ENCODE measurements around the gene HNF4A. TPM values are rescaled to one million over a fixed set of nuclear protein-coding genes. Genes with fewer than 3 reads are reported as not detected.

Gene HNF4A
- total and polyA plus RNA-seq, 2 experiments from 2014 or later, result 0.09 TPM; not detected in 1

DNA sequence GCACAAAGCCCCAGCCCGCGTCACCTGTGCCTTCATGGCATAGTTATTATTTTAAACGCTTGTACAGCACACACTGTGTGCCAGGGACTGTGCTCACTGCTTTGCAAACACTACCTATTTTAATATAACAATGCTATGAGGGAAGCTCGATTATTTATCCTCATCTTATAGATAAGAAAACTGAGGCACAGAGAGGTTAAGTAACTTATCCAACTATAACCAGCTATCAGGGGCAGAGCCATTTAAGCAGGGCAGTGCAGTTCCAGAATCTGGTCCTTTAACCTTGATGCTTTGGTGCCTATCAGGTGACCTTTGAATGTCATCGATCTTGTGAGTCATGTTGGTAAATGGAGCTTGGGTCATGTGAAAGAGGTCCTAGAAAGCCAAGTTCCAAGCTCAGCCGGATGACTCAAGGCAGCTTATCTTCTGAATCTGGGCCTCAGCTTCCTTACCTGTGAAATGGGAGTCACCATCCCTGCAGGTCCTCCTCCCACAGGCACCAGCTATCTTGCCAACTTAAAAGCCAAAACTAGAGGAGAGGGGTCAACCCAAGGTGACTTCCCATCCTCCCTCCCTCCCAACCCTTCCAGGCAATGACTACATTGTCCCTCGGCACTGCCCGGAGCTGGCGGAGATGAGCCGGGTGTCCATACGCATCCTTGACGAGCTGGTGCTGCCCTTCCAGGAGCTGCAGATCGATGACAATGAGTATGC is 63.8 kb downstream of the HNF4A start:
- Histone ChIP-seq H3K4me1 (ENCODE audit: low read depth) (no peaks in the 10 kb centered on the region), H3K9me3 (ENCODE audit: low read depth) (no peaks in the 10 kb centered on the region), H3K27me3 (peaks cover 2% of the 10 kb centered on the region), H3K36me3 (no peaks in the 10 kb centered on the region), H3K27ac (no peak overlapping the region), H3K4me3 (no peak overlapping the region)
- TF ChIP-seq, protein P1, sequence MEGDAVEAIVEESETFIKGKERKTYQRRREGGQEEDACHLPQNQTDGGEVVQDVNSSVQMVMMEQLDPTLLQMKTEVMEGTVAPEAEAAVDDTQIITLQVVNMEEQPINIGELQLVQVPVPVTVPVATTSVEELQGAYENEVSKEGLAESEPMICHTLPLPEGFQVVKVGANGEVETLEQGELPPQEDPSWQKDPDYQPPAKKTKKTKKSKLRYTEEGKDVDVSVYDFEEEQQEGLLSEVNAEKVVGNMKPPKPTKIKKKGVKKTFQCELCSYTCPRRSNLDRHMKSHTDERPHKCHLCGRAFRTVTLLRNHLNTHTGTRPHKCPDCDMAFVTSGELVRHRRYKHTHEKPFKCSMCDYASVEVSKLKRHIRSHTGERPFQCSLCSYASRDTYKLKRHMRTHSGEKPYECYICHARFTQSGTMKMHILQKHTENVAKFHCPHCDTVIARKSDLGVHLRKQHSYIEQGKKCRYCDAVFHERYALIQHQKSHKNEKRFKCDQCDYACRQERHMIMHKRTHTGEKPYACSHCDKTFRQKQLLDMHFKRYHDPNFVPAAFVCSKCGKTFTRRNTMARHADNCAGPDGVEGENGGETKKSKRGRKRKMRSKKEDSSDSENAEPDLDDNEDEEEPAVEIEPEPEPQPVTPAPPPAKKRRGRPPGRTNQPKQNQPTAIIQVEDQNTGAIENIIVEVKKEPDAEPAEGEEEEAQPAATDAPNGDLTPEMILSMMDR (IDR thresholded peaks at IDR 0.05; ENCODE audit: low read depth, low read length), result no peak
- no peak for DNase-seq (ENCODE audit: low read depth in 1 of 2, low spot score in 1 of 2)

DNA sequence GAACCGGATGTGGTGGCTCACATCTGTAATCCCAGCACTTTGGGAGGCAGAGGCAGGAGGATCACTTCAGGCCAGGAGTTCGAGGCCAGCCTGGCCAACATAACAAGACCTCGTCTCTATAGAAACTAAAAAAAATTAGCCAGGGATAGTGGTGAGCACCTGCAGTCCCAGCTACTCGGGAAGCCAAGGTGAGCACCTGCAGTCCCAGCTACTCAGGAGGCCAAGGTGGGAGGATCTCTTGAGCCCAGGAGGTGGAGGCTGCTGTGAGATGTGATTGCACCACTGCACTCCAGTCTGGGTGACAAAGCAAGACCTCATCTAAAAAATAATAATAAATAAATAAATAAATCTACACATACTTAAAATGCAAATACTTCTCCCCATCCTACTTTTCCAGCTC is 65.0 kb downstream of the HNF4A start:
- Histone ChIP-seq H3K27ac (no peak overlapping the region), H3K4me3 (no peak overlapping the region), H3K27me3 (peaks cover 2% of the 10 kb centered on the region), H3K36me3 (no peaks in the 10 kb centered on the region), H3K9me3 (ENCODE audit: low read depth) (no peaks in the 10 kb centered on the region), H3K4me1 (ENCODE audit: low read depth) (no peaks in the 10 kb centered on the region)
- DNase-seq (ENCODE audit: low read depth in 1 of 2, low spot score in 1 of 2), result no peak
- TF ChIP-seq, protein P1 (IDR thresholded peaks at IDR 0.05; ENCODE audit: low read depth, low read length), result no peak

DNA sequence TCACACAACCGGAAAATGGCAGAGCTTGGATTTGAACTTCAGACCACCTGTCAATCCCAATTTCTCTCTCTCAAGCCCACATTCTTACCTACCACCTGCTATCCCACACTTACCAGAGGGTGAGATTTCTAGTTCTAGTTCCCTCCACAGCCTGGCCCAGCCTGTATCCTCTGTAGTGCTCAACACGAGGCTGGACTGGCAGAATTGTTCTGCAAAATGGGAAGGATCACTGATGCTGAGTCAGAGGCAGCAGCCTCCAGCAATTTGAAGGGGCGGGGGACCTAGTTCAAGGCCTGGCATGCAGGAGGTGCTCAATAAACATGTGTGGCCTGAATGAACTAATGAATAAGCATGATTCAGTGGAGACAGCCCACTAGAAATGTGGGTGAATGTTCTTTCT is 66.6 kb downstream of the HNF4A start:
- TF ChIP-seq, protein P1 (IDR thresholded peaks at IDR 0.05; ENCODE audit: low read depth, low read length), result no peak
- no peak overlapping the region for H3K27ac ChIP-seq
- H3K4me1 ChIP-seq (ENCODE audit: low read depth), result no peaks in the 10 kb centered on the region
- no peaks in the 10 kb centered on the region for H3K36me3 ChIP-seq
- no peak overlapping the region for H3K4me3 ChIP-seq
- peaks cover 6% of the 10 kb centered on the region for H3K27me3 ChIP-seq
- no peaks in the 10 kb centered on the region for H3K9me3 ChIP-seq (ENCODE audit: low read depth)
- no peak for DNase-seq (ENCODE audit: low read depth in 1 of 2, low spot score in 1 of 2)

DNA sequence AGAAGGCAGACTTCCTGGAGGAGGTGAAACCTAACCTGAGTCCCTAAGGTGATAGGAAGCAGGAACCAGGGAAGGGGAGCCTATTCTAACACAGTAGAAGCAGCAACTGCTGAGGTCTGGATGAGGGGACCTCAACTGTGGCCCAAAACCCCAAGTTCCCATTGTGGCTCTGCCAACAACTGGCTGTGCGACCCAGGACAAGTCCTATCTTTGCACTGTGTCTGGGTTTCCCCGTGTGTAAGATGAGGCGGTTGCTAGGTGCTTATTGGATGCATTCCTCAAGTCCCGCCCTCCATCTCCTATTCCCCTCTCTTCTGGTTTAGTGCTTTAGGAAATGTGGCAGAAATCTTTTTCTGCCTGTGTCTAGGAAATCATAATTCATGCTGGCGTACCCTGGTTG is 68.0 kb downstream of the HNF4A start:
- no peaks in the 10 kb centered on the region for H3K36me3 ChIP-seq
- no peak for DNase-seq (ENCODE audit: low read depth in 1 of 2, low spot score in 1 of 2)

DNA sequence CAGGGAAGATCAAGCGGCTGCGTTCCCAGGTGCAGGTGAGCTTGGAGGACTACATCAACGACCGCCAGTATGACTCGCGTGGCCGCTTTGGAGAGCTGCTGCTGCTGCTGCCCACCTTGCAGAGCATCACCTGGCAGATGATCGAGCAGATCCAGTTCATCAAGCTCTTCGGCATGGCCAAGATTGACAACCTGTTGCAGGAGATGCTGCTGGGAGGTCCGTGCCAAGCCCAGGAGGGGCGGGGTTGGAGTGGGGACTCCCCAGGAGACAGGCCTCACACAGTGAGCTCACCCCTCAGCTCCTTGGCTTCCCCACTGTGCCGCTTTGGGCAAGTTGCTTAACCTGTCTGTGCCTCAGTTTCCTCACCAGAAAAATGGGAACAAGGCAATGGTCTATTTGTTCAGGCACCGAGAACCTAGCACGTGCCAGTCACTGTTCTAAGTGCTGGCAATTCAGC is 68.6 kb downstream of the HNF4A start:
- Histone ChIP-seq H3K36me3 (no peaks in the 10 kb centered on the region), H3K4me1 (ENCODE audit: low read depth) (no peaks in the 10 kb centered on the region), H3K27ac (no peak overlapping the region), H3K4me3 (no peak overlapping the region), H3K9me3 (ENCODE audit: low read depth) (no peaks in the 10 kb centered on the region), H3K27me3 (peaks cover 6% of the 10 kb centered on the region)
- TF ChIP-seq, protein P1 (IDR thresholded peaks at IDR 0.05; ENCODE audit: low read depth, low read length), result no peak
- no peak for DNase-seq (ENCODE audit: low read depth in 1 of 2, low spot score in 1 of 2)

More for the DNA sequence above, 68.0 kb downstream of the HNF4A start:
- TF ChIP-seq, protein P1 (IDR thresholded peaks at IDR 0.05; ENCODE audit: low read depth, low read length), result no peak
- H3K4me1 ChIP-seq (ENCODE audit: low read depth), result no peaks in the 10 kb centered on the region
- no peak overlapping the region for H3K4me3 ChIP-seq
- no peak overlapping the region for H3K27ac ChIP-seq
- H3K27me3 ChIP-seq, result peaks cover 6% of the 10 kb centered on the region
- H3K9me3 ChIP-seq (ENCODE audit: low read depth), result no peaks in the 10 kb centered on the region

Data from cardiac muscle cell (in vitro differentiated cells and primary cell).